Glomerular visceral epithelial cell (primary cell): Measurements from ENCODE around the gene PSMB3.
"Not testable (repeated sequence)": the region's sequence is repeated elsewhere in the genome, so short reads cannot be mapped to it uniquely, and the experiment has no call there.

ENCODE experiments used
- DNase-seq: peaks from one replicate; pipeline ENCODE4 v3.0.0-alpha.2; 2016; ENCODE audit errors: extremely low spot score

Gene PSMB3

DNA sequence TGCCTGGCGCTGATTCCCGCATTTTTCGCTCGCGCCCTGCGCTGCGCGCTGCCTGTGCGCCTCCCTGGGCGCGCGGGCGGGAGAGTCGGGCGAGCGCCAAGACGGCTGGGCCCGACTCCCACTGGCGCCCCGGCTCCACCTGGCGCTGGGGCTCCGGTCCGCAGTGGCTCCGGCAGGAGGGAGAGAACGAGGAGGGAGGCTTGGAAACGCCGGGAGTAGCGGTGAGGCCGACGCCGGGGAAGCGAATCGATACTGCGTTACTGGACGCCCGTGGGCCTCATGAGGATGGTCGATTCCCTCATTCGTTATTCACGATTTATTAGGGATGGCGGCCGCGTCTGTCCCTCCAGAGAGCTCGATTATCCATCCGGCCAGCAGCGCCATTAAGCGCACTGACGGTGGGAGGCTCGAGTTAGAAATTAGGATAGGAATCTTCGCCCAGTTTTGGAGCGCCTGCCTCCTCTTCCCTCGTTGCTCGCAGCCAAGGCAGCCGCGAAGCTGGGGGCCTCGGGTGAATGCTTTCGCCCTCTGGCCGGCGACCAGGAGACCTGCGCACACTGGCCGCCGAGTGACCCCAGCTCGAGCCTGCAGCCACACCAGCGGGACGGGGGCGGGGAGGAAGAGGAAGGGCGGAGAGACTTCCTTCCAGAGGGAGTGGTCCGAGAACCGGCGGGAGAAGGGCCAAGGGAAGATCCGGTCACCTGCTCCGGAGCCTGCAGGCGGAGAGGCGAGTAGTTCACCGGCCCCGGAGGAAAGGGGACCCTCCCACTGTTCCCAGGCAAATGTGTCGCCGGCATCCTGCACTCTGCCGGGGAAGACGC lies 3.1 kb upstream of the PSMB3 start:
- peak; percentile 94 for DNase-seq

DNA sequence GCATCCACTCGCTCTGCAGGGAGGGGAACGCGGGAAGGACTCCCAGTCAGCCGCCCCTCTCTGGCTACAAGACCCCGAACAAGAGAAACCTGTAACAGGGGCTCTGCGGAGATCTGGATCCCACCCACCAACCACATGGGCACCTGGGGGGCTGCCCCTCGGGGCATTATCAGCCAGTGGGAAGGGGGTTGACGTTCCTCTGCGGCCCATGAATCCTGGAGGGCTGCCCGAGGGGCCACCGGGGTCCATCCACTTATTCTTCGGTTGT lies 2.6 kb upstream of the PSMB3 start:
- DNase-seq = no peak

- no peak for DNase-seq
Measured at GRCh38 chr17:38750312-38751121, 2.0 kb upstream of the PSMB3 start.

DNA sequence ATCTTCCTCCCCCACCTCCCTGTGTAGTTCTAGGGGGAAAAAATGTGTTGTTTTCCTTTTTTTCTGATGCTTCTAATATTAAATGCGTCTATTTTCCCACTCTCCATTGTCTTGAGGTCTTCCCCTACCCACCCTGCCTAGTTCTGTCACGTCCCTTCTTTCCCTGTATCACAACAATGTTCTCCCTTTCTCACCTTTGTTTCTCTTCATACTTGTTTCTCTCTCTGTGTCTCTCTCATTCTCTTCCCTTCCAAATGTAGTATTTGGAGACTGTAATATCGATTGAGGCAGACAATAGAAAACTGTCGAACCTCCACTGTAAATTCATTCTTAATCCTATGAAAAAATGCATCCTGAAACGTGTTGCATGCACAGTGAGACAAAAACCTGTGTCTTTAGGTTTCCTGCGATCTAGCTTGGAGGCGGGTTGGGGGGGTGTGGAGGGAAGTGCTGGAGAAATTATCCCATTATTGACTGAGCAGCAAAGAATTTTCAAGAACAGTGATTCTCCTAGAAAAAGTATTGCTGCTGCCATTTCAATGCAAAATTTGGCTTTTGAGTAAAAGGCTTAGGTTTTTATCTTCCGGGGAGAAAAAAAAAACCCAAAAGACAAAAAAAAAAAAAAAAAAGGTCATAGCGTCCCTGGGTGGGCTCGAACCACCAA lies 1.3 kb upstream of the PSMB3 start:
- peak; percentile 58 for DNase-seq

GRCh38 chr17:38751808-38752307 lies 683 bp upstream of the PSMB3 start:
- peak; percentile 89 for DNase-seq

- no peak for DNase-seq
Measured at GRCh38 chr17:38753071-38753506, 548 bp downstream of the PSMB3 start.

DNA sequence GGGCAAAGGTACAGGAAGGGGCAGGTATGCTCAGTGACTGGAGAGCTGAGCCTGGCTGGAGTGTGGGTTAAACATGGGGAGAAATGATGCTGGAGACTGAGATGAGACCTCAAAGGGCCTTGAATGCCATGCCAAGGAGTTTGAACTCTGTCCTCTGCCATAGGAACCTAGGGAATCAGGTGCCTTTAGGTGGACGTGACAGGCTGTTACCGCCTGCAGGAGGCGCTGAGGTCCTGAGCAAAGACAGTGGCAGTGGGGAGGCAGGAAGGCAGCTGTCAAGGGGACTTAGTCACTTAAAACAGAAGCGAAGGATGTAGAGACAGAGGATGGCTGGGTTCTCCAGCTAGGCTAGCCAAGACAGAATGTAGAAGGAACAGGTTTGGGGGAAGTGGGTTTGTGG lies 9.1 kb downstream of the PSMB3 start:
- DNase-seq = peak; percentile 38

GRCh38 chr17:38762231-38762630 lies 9.7 kb downstream of the PSMB3 start:
- DNase-seq = no peak

DNA sequence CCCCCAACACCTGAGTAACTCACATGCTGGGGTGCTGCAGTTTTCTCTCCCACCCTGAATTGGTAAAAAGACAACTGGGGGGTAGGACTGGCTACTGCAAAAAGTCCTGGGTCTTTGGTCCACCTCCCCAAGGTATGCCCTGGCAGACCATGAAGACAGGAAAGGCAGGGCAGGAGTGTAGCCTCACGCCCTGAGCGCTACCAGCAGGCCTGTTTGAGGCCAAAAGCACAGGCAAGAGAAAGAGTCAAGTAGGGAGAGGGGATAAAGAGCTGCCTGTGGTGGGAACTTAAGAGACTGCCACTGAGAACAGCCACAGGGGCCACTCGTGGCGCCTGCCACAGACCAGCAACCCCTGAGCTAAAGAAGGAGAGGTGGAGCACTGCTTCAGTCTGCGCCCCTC lies 13.8 kb downstream of the PSMB3 start:
- DNase-seq = no peak

DNA sequence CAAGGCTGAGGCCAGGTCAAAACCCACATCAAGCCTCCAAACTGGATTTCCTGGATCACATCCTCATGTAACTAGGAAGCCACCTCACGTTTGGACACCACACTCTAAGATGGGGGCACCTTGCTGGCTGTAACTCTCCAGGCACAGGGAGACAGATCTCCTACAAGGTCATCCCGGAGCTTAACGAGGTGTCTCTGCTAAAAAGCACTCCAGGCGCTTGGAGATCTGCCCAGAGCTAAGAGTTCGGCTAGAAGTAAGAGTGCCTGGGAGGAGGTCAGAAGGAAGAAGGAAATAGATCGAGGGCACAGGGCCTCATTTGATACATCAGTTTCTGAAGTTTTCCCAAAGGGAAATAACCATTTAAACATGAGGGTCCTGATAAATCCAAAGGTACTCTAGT lies 15.9 kb downstream of the PSMB3 start:
- DNase-seq = no peak

DNA sequence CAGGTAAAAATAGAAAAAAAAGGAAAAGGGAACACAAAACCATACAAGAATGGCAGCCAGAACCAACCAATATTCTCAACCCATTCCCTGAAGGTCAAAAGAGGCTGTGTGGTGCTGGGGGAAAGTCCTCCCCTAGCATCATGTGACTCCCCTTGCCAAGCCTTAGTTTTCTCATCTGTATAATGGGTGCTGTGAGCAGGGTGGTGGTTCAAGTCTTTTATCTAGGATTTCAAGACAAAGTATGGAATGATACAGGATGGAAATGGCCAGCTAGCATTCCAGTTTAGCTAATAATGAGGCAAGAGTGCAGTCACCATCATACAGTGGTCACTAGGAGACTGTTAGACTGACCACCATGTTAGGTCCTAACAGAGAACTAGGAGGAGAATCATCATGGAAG lies 20.7 kb downstream of the PSMB3 start:
- no peak for DNase-seq

DNA sequence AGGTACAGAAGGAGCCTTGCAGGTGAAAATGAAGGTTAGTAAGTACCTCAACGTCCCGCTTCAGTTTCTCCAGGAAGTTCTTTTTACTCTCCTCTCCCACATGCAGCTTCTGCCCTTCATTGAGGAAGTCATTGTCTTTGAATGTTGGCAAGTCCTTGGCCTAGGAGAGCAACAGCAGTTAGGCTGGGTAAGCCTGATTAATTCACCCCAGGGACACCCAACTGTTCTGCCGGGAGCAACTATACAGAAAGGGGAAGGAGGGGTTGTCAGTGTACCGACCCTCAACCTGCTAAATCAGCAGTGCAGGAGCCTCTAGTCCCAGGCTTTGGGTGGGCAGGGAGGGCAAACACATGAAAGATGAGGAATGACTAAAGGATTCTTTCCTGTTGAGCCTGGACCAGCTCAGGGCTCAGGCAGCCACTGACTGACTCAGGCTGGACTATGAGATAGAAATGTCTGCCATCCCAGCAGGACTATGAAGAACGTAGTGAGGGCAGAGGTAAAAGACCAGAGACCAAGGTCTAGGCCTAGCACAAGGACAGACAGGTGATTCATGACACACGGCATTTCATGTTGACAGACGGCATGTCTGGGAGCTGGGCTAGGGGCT lies 25.2 kb downstream of the PSMB3 start:
- DNase-seq = no peak

DNA sequence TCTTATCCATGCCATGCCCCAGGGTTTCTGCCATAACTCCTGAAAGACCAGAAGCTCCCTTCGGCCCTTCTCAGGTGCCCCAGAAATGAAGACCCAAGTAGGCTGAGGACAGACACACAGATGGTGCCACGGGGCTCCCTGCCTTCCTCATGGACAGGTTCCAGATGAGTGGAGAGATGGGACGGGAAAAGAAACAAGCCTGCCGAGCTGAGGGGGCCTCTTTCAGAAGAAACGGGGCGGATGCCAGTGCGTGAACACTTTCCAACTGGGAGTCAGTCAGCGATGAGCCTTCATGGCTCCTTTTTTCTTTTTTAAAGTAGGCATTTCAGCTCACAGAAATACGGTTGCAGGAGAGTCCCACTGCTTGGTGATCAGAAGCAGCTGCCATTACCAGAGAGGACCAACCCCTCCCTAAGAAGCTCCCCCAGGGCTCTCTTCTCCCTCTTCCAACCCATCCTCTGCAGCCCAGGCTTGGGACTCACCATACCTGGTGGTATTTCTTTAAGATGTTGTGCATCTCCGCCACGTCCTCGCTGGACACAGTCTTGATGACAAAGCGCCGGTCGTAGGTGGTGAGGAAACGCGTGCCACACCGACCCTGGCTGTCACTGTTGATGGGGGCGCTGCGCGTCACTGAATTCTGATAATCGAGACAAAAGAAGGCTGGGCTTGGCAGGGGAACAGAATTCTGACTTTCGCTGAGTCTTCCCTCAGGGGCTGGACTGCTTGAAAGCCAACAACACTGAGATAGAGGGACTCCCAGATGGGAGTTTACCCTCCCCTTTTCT lies 27.6 kb downstream of the PSMB3 start:
- no peak for DNase-seq

DNA sequence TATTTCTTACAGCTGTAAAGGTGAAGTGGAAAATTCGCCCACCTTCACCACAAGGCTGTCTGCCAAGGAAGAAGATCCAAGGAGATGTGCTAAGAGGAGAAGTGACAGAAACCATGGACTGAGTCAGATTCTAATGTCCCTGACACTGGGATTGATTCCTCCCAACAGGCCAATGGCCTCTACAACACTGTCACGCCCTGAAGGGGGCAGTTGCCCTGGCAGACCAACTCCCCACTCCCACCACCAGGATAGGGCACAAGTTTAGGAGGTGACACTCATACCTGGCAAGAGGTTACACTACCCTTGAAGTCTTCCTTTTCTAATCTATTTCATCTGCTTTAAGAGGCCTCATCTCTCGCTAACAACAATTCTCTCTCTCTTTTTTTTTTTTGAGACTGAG lies 30.7 kb downstream of the PSMB3 start:
- DNase-seq = no peak

DNA sequence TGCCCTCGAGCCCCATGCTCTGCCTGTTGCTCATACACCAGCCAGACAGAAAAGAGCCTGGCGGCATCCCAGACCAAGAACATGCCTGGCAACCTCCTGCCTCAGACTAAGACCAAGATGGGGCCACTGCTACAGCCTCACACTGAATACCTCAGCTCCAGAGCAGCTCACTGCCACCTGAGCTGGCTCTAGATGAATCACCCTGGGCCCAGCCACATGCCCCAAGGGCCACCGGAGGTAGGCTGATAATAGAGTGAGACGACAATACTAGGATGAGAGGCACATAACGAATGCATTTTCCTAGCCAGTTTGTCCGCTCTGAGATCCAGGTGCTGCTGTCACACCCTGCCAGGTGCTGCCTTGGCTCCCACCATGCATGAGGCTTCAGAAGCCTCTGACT lies 33.8 kb downstream of the PSMB3 start:
- DNase-seq = no peak

- DNase-seq = not testable (repeated sequence)
Measured at GRCh38 chr17:38787999-38788398, 35.5 kb downstream of the PSMB3 start.

DNA sequence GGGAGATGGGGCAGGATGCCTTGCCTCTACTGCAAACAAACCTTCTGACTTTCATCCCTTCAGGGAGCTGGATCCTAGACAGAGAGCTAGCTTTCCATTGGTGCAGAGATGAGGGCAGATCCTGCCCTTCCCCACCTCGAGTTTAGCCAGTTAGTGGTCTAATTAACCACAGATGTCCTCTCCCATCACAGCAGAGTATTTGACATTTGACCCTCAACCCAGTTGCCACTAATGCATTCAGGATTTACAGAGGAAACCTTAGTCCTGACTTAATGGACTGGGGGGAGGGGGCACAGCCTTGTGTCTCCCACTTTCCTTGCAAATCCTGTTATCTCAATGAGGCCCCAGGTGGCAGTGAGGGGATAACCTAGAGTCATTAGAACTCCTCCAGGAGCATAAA lies 36.6 kb downstream of the PSMB3 start:
- DNase-seq = no peak

DNA sequence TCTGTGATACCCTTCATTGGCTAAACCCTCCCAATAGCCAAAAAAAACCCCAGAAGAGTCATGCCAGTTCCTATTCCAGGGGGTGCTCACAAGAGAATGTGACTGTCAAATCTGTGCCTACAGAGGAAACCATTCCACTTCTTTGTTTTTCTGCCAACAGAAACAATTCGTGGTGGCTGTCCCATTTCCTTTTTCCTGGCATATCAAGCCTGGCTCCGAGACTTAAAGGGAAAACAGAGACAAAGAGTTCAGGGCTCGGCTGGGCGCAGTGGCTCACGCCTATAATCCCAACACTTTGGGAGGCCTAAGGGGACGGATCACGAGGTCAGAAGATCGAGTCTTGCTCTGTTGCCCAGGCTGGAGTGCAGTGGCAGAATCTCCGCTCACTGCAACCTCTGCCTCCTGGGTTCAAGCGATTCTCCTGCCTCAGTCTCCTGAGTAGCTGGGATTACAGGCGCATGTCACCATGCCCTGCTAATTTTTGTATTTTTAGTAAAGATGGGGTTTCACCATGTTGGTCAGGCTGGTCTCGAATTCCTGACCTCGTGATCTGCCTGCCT lies 37.7 kb downstream of the PSMB3 start:
- DNase-seq = not testable (repeated sequence)

DNA sequence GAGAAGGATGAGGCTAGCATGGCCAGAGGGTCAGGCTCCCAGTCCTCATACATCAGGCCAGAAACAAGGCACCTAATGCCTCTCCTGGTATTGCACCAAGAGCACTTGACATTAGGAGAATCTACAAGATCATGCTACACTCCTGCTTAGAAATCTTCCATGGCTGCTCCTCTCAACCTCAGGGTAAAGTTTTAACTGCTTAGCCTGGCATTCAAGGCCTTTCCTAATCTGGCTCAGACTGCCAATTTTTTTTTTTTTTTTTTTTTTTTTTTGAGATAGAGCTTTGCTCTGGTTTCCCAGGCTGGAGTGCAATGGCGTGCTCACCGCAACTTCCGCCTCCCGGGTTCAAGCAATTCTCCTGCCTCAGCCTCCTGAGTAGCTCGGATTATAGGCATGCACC lies 38.6 kb downstream of the PSMB3 start:
- no peak for DNase-seq

DNA sequence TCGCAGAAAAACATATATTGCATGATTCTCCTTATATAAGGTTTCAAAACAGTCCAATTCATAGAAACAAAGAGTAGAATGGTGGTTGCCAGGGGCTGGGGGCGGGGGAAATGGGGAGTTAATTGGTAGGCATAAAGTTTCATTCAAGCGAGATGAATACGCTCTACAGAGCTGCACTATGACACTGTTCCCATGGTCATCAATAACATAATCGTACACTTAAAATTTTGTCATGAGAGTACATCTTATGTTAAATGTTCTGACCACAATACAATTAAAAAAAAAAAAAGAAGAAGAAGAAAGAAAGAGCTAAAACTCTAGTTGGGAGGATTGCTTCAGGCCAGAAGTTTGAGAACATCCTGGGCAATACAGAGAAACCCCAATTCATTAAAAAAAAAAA lies 41.7 kb downstream of the PSMB3 start:
- no peak for DNase-seq
